ENCODE data around the gene RMND1.

- TF ChIP-seq, protein P1, sequence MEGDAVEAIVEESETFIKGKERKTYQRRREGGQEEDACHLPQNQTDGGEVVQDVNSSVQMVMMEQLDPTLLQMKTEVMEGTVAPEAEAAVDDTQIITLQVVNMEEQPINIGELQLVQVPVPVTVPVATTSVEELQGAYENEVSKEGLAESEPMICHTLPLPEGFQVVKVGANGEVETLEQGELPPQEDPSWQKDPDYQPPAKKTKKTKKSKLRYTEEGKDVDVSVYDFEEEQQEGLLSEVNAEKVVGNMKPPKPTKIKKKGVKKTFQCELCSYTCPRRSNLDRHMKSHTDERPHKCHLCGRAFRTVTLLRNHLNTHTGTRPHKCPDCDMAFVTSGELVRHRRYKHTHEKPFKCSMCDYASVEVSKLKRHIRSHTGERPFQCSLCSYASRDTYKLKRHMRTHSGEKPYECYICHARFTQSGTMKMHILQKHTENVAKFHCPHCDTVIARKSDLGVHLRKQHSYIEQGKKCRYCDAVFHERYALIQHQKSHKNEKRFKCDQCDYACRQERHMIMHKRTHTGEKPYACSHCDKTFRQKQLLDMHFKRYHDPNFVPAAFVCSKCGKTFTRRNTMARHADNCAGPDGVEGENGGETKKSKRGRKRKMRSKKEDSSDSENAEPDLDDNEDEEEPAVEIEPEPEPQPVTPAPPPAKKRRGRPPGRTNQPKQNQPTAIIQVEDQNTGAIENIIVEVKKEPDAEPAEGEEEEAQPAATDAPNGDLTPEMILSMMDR (IDR thresholded peaks at IDR 0.05; ENCODE audit: poor library complexity, severe bottlenecking) = no peak
- TF ChIP-seq POLR2AphosphoS5 (IDR thresholded peaks at IDR 0.05) = no peak
- TF ChIP-seq EZH2 (IDR thresholded peaks at IDR 0.05; ENCODE audit: borderline replicate concordance, insufficient read depth, low read length, poor library complexity, severe bottlenecking) = no peak
- TF ChIP-seq MXI1 (conservative IDR thresholded peaks at IDR 0.05; ENCODE audit: poor library complexity, severe bottlenecking) = no peak
- no peak for TF ChIP-seq EP300 (conservative IDR thresholded peaks at IDR 0.05; ENCODE audit: poor library complexity, severe bottlenecking)
- TF ChIP-seq RAD21 (conservative IDR thresholded peaks at IDR 0.05) = no peak
- TF ChIP-seq, protein P2, sequence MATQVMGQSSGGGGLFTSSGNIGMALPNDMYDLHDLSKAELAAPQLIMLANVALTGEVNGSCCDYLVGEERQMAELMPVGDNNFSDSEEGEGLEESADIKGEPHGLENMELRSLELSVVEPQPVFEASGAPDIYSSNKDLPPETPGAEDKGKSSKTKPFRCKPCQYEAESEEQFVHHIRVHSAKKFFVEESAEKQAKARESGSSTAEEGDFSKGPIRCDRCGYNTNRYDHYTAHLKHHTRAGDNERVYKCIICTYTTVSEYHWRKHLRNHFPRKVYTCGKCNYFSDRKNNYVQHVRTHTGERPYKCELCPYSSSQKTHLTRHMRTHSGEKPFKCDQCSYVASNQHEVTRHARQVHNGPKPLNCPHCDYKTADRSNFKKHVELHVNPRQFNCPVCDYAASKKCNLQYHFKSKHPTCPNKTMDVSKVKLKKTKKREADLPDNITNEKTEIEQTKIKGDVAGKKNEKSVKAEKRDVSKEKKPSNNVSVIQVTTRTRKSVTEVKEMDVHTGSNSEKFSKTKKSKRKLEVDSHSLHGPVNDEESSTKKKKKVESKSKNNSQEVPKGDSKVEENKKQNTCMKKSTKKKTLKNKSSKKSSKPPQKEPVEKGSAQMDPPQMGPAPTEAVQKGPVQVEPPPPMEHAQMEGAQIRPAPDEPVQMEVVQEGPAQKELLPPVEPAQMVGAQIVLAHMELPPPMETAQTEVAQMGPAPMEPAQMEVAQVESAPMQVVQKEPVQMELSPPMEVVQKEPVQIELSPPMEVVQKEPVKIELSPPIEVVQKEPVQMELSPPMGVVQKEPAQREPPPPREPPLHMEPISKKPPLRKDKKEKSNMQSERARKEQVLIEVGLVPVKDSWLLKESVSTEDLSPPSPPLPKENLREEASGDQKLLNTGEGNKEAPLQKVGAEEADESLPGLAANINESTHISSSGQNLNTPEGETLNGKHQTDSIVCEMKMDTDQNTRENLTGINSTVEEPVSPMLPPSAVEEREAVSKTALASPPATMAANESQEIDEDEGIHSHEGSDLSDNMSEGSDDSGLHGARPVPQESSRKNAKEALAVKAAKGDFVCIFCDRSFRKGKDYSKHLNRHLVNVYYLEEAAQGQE (IDR thresholded peaks at IDR 0.05; ENCODE audit: borderline replicate concordance) = no peak
- no peak for TF ChIP-seq TAF1 (IDR thresholded peaks at IDR 0.05; ENCODE audit: low read depth)
Measured at GRCh38 chr6:151443454-151443853, 8.5 kb downstream of the RMND1 start.
